Body of pancreas (tissue), 4 donors: ENCODE measurements around the gene SPACA6.

Experiments
- POLR2A ChIP-seq, 3 donors: fragments of 450-650 bp; IDR thresholded peaks; one replicate each; pipeline ENCODE4 v1.6.1; 2016; ENCODE audit warnings: antibody characterized with exemption in 3 of 3, mild to moderate bottlenecking in 2 of 3
- TF ChIP-seq, protein P1 (sequence below), 7 experiments: fragments of 450-650 bp in 4 of 7; fragments of 200-600 bp in 3 of 7; sonication (generic) in 3 of 7; IDR thresholded peaks; one replicate each; pipeline ENCODE4 v1.5.1; 2016 to 2019; ENCODE audit warnings: antibody characterized with exemption in 7 of 7

DNA sequence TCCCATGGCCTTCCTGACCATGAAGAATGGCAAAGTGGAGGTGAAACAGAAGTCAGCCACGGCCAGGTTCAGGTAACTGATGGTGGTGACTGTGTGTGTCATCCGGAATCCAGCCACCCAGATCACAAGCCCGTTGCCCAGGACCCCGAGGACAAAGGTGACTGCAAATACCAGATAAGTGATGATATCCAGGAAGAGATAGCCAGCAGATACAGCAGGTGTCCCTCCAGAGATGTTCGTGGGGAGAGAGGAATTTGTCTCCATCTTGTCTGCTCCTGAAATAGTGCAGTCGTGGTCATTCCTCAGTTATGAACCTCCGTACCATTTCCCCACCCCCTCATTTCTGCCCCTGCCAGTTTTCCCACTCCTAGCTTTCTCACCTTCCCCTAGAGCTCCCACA lies 53.6 kb downstream of the SPACA6 start:
- TF ChIP-seq, protein P1, sequence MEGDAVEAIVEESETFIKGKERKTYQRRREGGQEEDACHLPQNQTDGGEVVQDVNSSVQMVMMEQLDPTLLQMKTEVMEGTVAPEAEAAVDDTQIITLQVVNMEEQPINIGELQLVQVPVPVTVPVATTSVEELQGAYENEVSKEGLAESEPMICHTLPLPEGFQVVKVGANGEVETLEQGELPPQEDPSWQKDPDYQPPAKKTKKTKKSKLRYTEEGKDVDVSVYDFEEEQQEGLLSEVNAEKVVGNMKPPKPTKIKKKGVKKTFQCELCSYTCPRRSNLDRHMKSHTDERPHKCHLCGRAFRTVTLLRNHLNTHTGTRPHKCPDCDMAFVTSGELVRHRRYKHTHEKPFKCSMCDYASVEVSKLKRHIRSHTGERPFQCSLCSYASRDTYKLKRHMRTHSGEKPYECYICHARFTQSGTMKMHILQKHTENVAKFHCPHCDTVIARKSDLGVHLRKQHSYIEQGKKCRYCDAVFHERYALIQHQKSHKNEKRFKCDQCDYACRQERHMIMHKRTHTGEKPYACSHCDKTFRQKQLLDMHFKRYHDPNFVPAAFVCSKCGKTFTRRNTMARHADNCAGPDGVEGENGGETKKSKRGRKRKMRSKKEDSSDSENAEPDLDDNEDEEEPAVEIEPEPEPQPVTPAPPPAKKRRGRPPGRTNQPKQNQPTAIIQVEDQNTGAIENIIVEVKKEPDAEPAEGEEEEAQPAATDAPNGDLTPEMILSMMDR (IDR thresholded peaks at IDR 0.05) = no peak
- no peak for TF ChIP-seq POLR2A (IDR thresholded peaks at IDR 0.05)
